GM12878 (cell line): ENCODE data around the gene IRF8. TPM values are rescaled to one million over a fixed set of nuclear protein-coding genes. Genes with fewer than 3 reads are reported as not detected.

Experiments
- BCL11A ChIP-seq: IDR thresholded peaks from 2 replicates; pipeline ENCODE4 v1.6.1; 2011; ENCODE audit warnings: low read depth, low read length
- CHD2 ChIP-seq: IDR thresholded peaks from 2 replicates; pipeline ENCODE4 v1.6.1; 2011; ENCODE audit warnings: low read depth, low read length, improper control_type of control experiment, borderline replicate concordance
- CREM ChIP-seq: IDR thresholded peaks from 2 replicates; pipeline ENCODE4 v1.6.1; 2014; ENCODE audit warnings: antibody characterized with exemption, low read depth
- DPF2 ChIP-seq: fragments of 450-650 bp; IDR thresholded peaks from 2 replicates; pipeline ENCODE4 v1.6.1; 2017; ENCODE audit warnings: mild to moderate bottlenecking
- EED ChIP-seq: sonication (generic); IDR thresholded peaks from 2 replicates; pipeline ENCODE4 v1.6.1; 2016; ENCODE audit warnings: antibody characterized with exemption, low read depth
- FOS ChIP-seq: IDR thresholded peaks from 3 replicates; pipeline ENCODE4 v1.6.1; 2011; ENCODE audit warnings: borderline replicate concordance; ENCODE audit not compliant: insufficient read length; ENCODE audit errors: extremely low read depth
- GATAD2B ChIP-seq: fragments of 450-650 bp; conservative IDR thresholded peaks from 2 replicates; pipeline ENCODE4 v1.6.1; 2017; ENCODE audit warnings: low read depth, mild to moderate bottlenecking, moderate library complexity
- IKZF1 ChIP-seq: fragments of 450-650 bp; conservative IDR thresholded peaks from 2 replicates; pipeline ENCODE4 v1.6.1; 2017; ENCODE audit warnings: antibody characterized with exemption, mild to moderate bottlenecking
- IKZF2 ChIP-seq, 2 experiments: fragments of 450-650 bp; IDR thresholded peaks; 2 replicates each; pipeline ENCODE4 v1.6.1; 2017; ENCODE audit warnings: mild to moderate bottlenecking in 2 of 2, moderate library complexity in 2 of 2
- MTA2 ChIP-seq: fragments of 450-650 bp; IDR thresholded peaks from 2 replicates; pipeline ENCODE4 v1.6.1; 2016; ENCODE audit warnings: low read depth, mild to moderate bottlenecking, moderate library complexity
- MXI1 ChIP-seq: fragments of 150-350 bp; IDR thresholded peaks from 2 replicates; pipeline ENCODE4 v1.6.1; 2011; ENCODE audit warnings: low read depth, mild to moderate bottlenecking, inconsistent platforms, low read length, improper control_type of control experiment
- MYC ChIP-seq: IDR thresholded peaks from 2 replicates; pipeline ENCODE4 v1.6.1; 2011; ENCODE audit warnings: mild to moderate bottlenecking, low read length, moderate library complexity, inconsistent platforms; ENCODE audit not compliant: insufficient read depth, insufficient replicate concordance, insufficient read length, severe bottlenecking
- NFYA ChIP-seq: IDR thresholded peaks from 2 replicates; pipeline ENCODE4 v1.6.1; 2011; ENCODE audit warnings: low read depth, mild to moderate bottlenecking, low read length, improper control_type of control experiment, borderline replicate concordance
- NFYB ChIP-seq: IDR thresholded peaks from 2 replicates; pipeline ENCODE4 v1.6.1; 2011; ENCODE audit warnings: low read depth, mild to moderate bottlenecking, low read length, improper control_type of control experiment, moderate library complexity; ENCODE audit not compliant: insufficient read depth
- PAX5 ChIP-seq: IDR thresholded peaks from 2 replicates; pipeline ENCODE4 v1.6.1; 2011; ENCODE audit warnings: low read depth, low read length, borderline replicate concordance
- RELA ChIP-seq: fragments of 450-650 bp; IDR thresholded peaks from 2 replicates; pipeline ENCODE4 v1.8.0; 2014; ENCODE audit warnings: borderline replicate concordance; ENCODE audit not compliant: partially characterized antibody
- RUNX3 ChIP-seq: IDR thresholded peaks from 2 replicates; pipeline ENCODE4 v1.6.1; 2012; ENCODE audit warnings: low read length, inconsistent platforms
- SIN3A ChIP-seq: IDR thresholded peaks from 2 replicates; pipeline ENCODE4 v1.6.1; 2012; ENCODE audit warnings: low read depth, low read length, improper control_type of control experiment
- SMAD1 ChIP-seq: fragments of 450-650 bp; IDR thresholded peaks from 2 replicates; pipeline ENCODE4 v1.6.1; 2018; ENCODE audit warnings: mild to moderate bottlenecking, low read depth; ENCODE audit not compliant: partially characterized antibody
- SRF ChIP-seq, 2 experiments: IDR thresholded peaks; 2 replicates each; pipeline ENCODE4 v1.6.1; 2011; ENCODE audit warnings: low read depth in 2 of 2, low read length in 2 of 2, mild to moderate bottlenecking in 1 of 2, moderate library complexity in 1 of 2
- STAT3 ChIP-seq: IDR thresholded peaks from 2 replicates; pipeline ENCODE4 v1.6.1; 2011; ENCODE audit warnings: low read depth, low read length, improper control_type of control experiment
- ZNF274 ChIP-seq: IDR thresholded peaks from one replicate; pipeline ENCODE4 v1.8.0; 2011; ENCODE audit not compliant: insufficient read length, insufficient read depth
- ZNF384 ChIP-seq: IDR thresholded peaks from 2 replicates; pipeline ENCODE4 v1.6.1; 2012; ENCODE audit warnings: low read depth, mild to moderate bottlenecking, low read length, improper control_type of control experiment, borderline replicate concordance
- polyA plus RNA-seq, 11 experiments: library from polyadenylated mRNA; depleted of rRNA in 4 of 11; unstranded in 6 of 11; stranded (reverse) in 5 of 11; fragments of >200 nt; fragmentation: Nextera tagmentation in 4 of 11; fragmentation: Illumina TruSeq in 1 of 11; extraction: Ambion mirVana in 4 of 11; extraction: Trizol in 1 of 11; gene quantifications; 1 replicate in 1 of 11; 2 replicates in 10 of 11; pipeline versions ENCODE4 v1.2.1 to v1.2.3, GENCODE V29; 2011 to 2016; ENCODE audit warnings: inconsistent platforms in 2 of 11, missing spikeins in 2 of 11, low read depth in 1 of 11
- total RNA-seq, 4 experiments: library from RNA; depleted of rRNA in 3 of 4; stranded (reverse); fragments of >200 nt in 3 of 4; fragmentation: Illumina TruSeq in 1 of 4; extraction: Trizol in 1 of 4; gene quantifications; 2 replicates each; pipeline versions ENCODE4 v1.2.1 to v1.2.3, GENCODE V29; 2013 to 2021
- TF ChIP-seq, protein P1 (sequence below): fragments of 450-650 bp; formaldehyde crosslinking; IDR thresholded peaks from 2 replicates; pipeline ENCODE4 v1.4.0; 2020; ENCODE audit warnings: mild to moderate bottlenecking, moderate library complexity
- TF ChIP-seq, protein P2 (sequence below): IDR thresholded peaks from 2 replicates; pipeline ENCODE4 v1.6.1; 2011; ENCODE audit warnings: mild to moderate bottlenecking, low read depth, low read length, moderate library complexity; ENCODE audit not compliant: insufficient replicate concordance
- TF ChIP-seq, protein P3 (sequence below): IDR thresholded peaks from 2 replicates; pipeline ENCODE4 v1.6.1; 2012; ENCODE audit warnings: low read depth, low read length, improper control_type of control experiment

The IRF8 gene
- total and polyA plus RNA-seq, 10 of the 15 experiments (the other 5 are each of a cell fraction or from before 2014, with no cell fraction given): 17.1 to 237 (median 172) TPM

DNA sequence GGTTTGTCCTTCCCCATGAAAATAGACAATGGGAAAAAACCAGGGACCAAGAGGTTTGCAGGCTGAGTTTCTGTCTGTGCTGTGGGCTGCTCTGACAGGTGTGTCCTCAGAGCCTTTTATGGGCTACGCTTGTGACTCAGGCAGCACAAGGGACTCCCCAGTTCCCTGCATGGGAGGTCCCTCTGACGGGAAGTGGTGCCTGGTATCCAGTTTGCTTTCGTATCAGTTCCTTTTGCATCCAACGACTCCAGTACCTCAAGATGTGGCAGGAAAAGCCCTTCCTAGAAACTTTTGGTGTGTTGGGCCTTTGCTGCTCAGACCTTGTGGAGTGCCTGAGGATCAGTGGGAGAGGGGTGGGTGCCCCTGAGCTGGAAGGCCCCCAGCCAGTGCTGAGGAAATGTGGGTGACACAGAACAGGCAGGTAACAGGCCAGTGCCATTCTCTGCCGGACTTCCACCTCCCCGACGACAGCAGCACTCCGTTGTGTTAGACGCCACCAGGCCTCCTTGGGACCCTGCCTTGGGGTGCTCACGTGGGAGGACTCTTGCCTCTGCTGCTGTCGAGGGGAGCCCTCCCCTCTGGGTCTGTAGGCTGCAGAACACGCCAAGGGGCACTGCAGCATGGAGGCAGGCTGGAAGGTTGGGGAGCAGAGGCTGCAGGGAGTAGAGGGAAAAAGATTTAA, 38.4 kb upstream of the IRF8 start (continued):
- TF ChIP-seq, protein P1, sequence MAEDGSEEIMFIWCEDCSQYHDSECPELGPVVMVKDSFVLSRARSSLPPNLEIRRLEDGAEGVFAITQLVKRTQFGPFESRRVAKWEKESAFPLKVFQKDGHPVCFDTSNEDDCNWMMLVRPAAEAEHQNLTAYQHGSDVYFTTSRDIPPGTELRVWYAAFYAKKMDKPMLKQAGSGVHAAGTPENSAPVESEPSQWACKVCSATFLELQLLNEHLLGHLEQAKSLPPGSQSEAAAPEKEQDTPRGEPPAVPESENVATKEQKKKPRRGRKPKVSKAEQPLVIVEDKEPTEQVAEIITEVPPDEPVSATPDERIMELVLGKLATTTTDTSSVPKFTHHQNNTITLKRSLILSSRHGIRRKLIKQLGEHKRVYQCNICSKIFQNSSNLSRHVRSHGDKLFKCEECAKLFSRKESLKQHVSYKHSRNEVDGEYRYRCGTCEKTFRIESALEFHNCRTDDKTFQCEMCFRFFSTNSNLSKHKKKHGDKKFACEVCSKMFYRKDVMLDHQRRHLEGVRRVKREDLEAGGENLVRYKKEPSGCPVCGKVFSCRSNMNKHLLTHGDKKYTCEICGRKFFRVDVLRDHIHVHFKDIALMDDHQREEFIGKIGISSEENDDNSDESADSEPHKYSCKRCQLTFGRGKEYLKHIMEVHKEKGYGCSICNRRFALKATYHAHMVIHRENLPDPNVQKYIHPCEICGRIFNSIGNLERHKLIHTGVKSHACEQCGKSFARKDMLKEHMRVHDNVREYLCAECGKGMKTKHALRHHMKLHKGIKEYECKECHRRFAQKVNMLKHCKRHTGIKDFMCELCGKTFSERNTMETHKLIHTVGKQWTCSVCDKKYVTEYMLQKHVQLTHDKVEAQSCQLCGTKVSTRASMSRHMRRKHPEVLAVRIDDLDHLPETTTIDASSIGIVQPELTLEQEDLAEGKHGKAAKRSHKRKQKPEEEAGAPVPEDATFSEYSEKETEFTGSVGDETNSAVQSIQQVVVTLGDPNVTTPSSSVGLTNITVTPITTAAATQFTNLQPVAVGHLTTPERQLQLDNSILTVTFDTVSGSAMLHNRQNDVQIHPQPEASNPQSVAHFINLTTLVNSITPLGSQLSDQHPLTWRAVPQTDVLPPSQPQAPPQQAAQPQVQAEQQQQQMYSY: no peak
- peak; percentile 76 to 96 for TF ChIP-seq SRF (IDR thresholded peaks at IDR 0.05; ENCODE audit: low read depth in 2 of 2, low read length in 2 of 2)
- no peak for TF ChIP-seq ZNF274
- TF ChIP-seq DPF2: peak; percentile 43
- TF ChIP-seq PAX5: peak; percentile 52; the same call in 1 of the 2 replicates
- no peak for TF ChIP-seq FOS
- peak; percentile 91 to 93 for TF ChIP-seq IKZF2 (IDR thresholded peaks at IDR 0.05)
- TF ChIP-seq, protein P2, sequence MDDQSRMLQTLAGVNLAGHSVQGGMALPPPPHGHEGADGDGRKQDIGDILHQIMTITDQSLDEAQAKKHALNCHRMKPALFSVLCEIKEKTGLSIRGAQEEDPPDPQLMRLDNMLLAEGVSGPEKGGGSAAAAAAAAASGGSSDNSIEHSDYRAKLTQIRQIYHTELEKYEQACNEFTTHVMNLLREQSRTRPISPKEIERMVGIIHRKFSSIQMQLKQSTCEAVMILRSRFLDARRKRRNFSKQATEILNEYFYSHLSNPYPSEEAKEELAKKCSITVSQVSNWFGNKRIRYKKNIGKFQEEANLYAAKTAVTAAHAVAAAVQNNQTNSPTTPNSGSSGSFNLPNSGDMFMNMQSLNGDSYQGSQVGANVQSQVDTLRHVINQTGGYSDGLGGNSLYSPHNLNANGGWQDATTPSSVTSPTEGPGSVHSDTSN: peak; percentile 44
- peak; percentile 92 for TF ChIP-seq IKZF1
- TF ChIP-seq NFYA: no peak
- TF ChIP-seq MXI1: no peak
- no peak for TF ChIP-seq NFYB
- peak; percentile 14 for TF ChIP-seq RELA
- peak; percentile 53; the same call in 1 of the 2 replicates for TF ChIP-seq RUNX3
- TF ChIP-seq SIN3A: no peak
- peak; percentile 64 for TF ChIP-seq GATAD2B
- peak; percentile 96 for TF ChIP-seq EED
- no peak for TF ChIP-seq CHD2
- TF ChIP-seq MYC: no peak
- peak; percentile 58; the same call in 1 of the 2 replicates for TF ChIP-seq CREM
- TF ChIP-seq BCL11A: peak; percentile 38; the same call in 1 of the 2 replicates
- TF ChIP-seq, protein P3, sequence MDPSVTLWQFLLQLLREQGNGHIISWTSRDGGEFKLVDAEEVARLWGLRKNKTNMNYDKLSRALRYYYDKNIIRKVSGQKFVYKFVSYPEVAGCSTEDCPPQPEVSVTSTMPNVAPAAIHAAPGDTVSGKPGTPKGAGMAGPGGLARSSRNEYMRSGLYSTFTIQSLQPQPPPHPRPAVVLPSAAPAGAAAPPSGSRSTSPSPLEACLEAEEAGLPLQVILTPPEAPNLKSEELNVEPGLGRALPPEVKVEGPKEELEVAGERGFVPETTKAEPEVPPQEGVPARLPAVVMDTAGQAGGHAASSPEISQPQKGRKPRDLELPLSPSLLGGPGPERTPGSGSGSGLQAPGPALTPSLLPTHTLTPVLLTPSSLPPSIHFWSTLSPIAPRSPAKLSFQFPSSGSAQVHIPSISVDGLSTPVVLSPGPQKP: no peak
- no peak for TF ChIP-seq ZNF384
- no peak for TF ChIP-seq SMAD1
- TF ChIP-seq MTA2: 0 out of 2 replicates have a peak, but pooled peaks have one; percentile 27
- no peak for TF ChIP-seq STAT3
